Prostate gland (tissue), 2 donors: ENCODE results near the gene CEBPG. TPM values are rescaled to one million over a fixed set of nuclear protein-coding genes. Genes with fewer than 3 reads are reported as not detected.

Experiments
- DNase-seq: peaks from one replicate; pipeline ENCODE4 v3.0.0-alpha.2; 2019; ENCODE audit warnings: low spot score
- H3K27ac ChIP-seq, 2 donors: fragments of 200-600 bp; sonication (generic); 2 replicates each; pipeline ENCODE4 v1.5.1; 2017 to 2019
- H3K27me3 ChIP-seq: fragments of 200-600 bp; sonication (generic); replicated peaks from 2 replicates; pipeline ENCODE4 v1.5.1; 2019; ENCODE audit not compliant: insufficient read depth
- H3K36me3 ChIP-seq, 2 donors: fragments of 200-600 bp; sonication (generic); 1 replicate in 1 of 2; 2 replicates in 1 of 2; pipeline versions ENCODE4 v1.5.1 to v1.8.1; 2017 to 2019
- H3K4me1 ChIP-seq: fragments of 200-600 bp; sonication (generic); replicated peaks from 2 replicates; pipeline ENCODE4 v1.5.1; 2019
- H3K4me3 ChIP-seq, 2 donors: fragments of 200-600 bp; sonication (generic); 2 replicates each; pipeline ENCODE4 v1.5.1; 2017 to 2019
- H3K9me3 ChIP-seq: fragments of 200-600 bp; sonication (generic); 2 replicates; pipeline ENCODE4 v1.5.1; 2017
- CTCF ChIP-seq, 4 experiments: fragments of 200-600 bp in 2 of 4; fragments of 450-650 bp in 2 of 4; sonication (generic) in 2 of 4; IDR thresholded peaks; 1 replicate in 3 of 4; 2 replicates in 1 of 4; pipeline ENCODE4 v1.5.1; 2016 to 2019; ENCODE audit warnings: antibody characterized with exemption in 4 of 4, mild to moderate bottlenecking in 2 of 4, moderate library complexity in 2 of 4
- POLR2A ChIP-seq: fragments of 450-650 bp; IDR thresholded peaks from one replicate; pipeline ENCODE4 v1.6.1; 2016; ENCODE audit warnings: antibody characterized with exemption, mild to moderate bottlenecking
- POLR2AphosphoS5 ChIP-seq: sonication (generic); formaldehyde crosslinking; IDR thresholded peaks from one replicate; pipeline ENCODE4 v1.6.1; 2017; ENCODE audit warnings: antibody characterized with exemption
- WGBS: methylation state at CpG from one replicate; pipeline ENCODE4 v1.1.5; 2018; 5-methylcytosine and 5-hydroxymethylcytosine counted together
- intact Hi-C: fragments of 100-400 bp; cut with DNase I; formaldehyde crosslinking; loops from one replicate; pipeline ENCODE4 v1.14.2; 2022
- total RNA-seq, 2 donors: library from RNA; depleted of rRNA; stranded (reverse); fragments of >200 nt; gene quantifications; one replicate each; pipeline ENCODE4 v1.1.0, GENCODE V29; 2016

CEBPG gene
- total RNA-seq, 2 donors from 2014 or later = 15.7 to 19.7 TPM

GRCh38 chr19:33344573-33344925 is 29.0 kb upstream of the CEBPG start:
- Histone ChIP-seq H3K4me1 (no peaks in the 10 kb centered on the region), H3K9me3 (no peaks in the 10 kb centered on the region), H3K27me3 (no peaks in the 10 kb centered on the region), H3K4me3 (no peak overlapping the region), H3K27ac (no peak overlapping the region), H3K36me3 (no peaks in the 10 kb centered on the region)
- intact Hi-C loops = no loop called here
- no peak for DNase-seq
- 53% methylated on average over 4 of the region's 4 CpGs for WGBS
- TF ChIP-seq POLR2AphosphoS5 (no peak), CTCF (IDR thresholded peaks at IDR 0.05) (no peak), POLR2A (no peak)

DNA sequence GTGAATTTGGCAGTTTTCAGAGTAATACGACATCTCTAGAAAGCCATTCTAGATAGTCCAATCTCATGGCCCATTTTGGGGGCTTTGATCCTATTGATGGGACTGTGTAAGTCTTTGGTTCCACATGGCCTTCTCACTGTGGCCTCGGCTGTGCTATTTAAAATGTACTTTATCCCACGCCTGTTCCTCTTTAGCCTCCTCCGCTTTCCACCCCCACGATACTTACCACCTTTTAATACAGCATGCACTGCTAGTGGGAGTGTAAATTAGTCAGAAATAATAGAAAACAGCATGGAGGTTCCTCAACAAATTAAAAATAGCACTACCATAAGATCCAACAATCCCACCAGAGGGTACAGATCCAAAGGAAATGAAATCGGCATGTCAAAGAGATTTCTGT is 28.3 kb upstream of the CEBPG start:
- H3K9me3 ChIP-seq = no peaks in the 10 kb centered on the region
- DNase-seq = no peak
- no peak overlapping the region for H3K27ac ChIP-seq
- no peaks in the 10 kb centered on the region for H3K27me3 ChIP-seq
- no peaks in the 10 kb centered on the region for H3K36me3 ChIP-seq
- intact Hi-C loops = no loop called here
- H3K4me1 ChIP-seq = no peaks in the 10 kb centered on the region
- TF ChIP-seq POLR2A (no peak), POLR2AphosphoS5 (no peak), CTCF (IDR thresholded peaks at IDR 0.05) (no peak)
- H3K4me3 ChIP-seq = no peak overlapping the region
- WGBS = 93% methylated on average over 6 of the region's 6 CpGs

DNA sequence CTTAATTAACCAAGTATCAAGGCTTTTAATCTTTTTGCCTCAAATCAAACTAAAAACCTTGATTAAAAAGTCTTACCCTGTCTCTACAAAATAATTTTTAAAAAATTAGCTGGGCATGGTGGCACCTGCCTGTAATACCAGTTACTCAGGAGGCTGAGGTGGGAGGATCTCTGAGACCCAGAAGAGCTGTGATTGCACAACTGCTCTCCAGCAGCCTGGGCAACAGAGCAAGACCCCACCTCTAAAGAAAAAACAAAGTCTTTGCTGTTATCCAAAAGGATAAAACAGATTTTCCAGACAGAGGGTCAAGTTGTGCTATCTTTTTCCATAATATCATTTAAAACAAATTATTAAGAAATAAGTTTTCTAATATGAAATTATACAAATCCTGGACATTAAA is 26.8 kb upstream of the CEBPG start:
- H3K9me3 ChIP-seq = no peaks in the 10 kb centered on the region
- no peaks in the 10 kb centered on the region for H3K27me3 ChIP-seq
- no peak for DNase-seq
- no peaks in the 10 kb centered on the region for H3K36me3 ChIP-seq
- TF ChIP-seq POLR2AphosphoS5 (no peak), CTCF (IDR thresholded peaks at IDR 0.05) (no peak), POLR2A (no peak)
- no peak overlapping the region for H3K27ac ChIP-seq
- no peak overlapping the region for H3K4me3 ChIP-seq
- intact Hi-C loops = no loop called here
- H3K4me1 ChIP-seq = no peaks in the 10 kb centered on the region

- TF ChIP-seq POLR2A (no peak), CTCF (IDR thresholded peaks at IDR 0.05) (no peak), POLR2AphosphoS5 (no peak)
- Histone ChIP-seq H3K4me1 (no peaks in the 10 kb centered on the region), H3K36me3 (no peaks in the 10 kb centered on the region), H3K27me3 (no peaks in the 10 kb centered on the region), H3K4me3 (no peak overlapping the region), H3K27ac (no peak overlapping the region), H3K9me3 (no peaks in the 10 kb centered on the region)
- WGBS = 91% methylated on average over 10 of the region's 10 CpGs
- intact Hi-C loops = no loop called here
- no peak for DNase-seq
These were observed 26.2 kb upstream of the CEBPG start for GRCh38 chr19:33347300-33347699.

- intact Hi-C loops = no loop called here
- no peaks in the 10 kb centered on the region for H3K9me3 ChIP-seq
- no peaks in the 10 kb centered on the region for H3K27me3 ChIP-seq
- TF ChIP-seq POLR2A (no peak), CTCF (IDR thresholded peaks at IDR 0.05) (no peak), POLR2AphosphoS5 (no peak)
- H3K4me3 ChIP-seq = no peak overlapping the region
- H3K36me3 ChIP-seq = no peaks in the 10 kb centered on the region
- DNase-seq = no peak
- 54% methylated on average over 12 of the region's 12 CpGs for WGBS
- H3K4me1 ChIP-seq = no peaks in the 10 kb centered on the region
- no peak overlapping the region for H3K27ac ChIP-seq
These were observed 25.1 kb upstream of the CEBPG start for GRCh38 chr19:33348301-33349010.
